ENCODE data around the gene DDX49.

DNA sequence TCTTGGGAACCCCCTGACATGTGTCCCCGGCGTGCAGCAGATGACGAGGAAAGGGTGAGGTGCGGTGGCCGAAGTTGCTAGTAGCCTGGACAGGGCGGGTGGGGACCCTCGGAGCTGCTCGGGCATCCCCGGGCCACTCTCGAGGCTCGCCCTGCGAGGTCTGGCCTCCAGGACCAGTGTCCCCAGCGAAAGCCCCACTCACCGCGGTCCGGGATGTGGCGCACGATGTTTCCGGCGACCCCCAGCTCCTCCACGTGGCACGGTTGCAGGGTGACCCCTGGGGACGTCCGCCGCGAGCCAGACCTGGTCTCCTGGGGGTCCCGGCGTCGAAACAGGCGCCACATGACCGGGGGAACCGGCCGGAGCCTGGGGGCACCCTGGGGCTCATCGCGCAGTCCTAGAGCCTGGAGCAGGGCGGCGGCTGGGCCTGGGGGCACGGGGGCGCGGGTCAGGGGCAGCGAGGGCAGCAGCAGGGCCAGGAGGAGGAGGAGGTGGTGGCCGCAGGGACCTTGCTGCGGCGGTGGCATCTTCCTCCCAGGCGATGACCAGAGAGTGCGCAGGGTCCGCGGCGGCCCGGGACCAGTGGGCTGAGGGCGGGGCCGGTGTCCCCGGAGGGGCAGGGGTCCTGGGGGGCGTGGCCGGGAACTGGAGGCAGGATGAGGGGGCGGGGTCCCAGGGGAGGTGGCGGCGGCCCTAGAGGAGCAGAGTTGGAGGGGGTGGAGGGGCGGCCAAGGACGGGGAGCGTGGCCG is 49.6 kb upstream of the DDX49 start:
- no peak for TF ChIP-seq CTCF (IDR thresholded peaks at IDR 0.05)
- no peak for TF ChIP-seq ZFX (IDR thresholded peaks at IDR 0.05; ENCODE audit: borderline replicate concordance)
